Measurements from ENCODE around the gene TSTD2.

DNA sequence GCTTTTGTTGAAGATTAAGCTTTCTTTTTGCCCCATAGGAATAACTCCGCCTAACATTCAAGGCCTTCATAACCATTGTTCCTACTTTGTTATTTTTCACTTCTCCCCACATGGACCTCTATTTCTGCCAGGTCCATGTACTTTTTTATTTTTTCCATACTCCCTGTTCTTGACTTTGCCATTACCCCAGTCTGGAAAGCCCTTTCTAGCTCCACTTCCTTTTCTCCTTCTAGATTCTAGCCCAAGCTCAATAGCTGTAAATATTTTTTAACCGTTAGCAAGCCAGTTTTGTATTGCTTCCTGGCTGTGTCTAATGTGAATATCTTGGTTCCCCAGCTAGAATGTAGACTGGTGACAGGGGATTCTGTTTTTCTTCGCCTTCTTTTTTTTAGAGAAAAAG, 26.6 kb upstream of the TSTD2 start:
- TF ChIP-seq, protein P1, sequence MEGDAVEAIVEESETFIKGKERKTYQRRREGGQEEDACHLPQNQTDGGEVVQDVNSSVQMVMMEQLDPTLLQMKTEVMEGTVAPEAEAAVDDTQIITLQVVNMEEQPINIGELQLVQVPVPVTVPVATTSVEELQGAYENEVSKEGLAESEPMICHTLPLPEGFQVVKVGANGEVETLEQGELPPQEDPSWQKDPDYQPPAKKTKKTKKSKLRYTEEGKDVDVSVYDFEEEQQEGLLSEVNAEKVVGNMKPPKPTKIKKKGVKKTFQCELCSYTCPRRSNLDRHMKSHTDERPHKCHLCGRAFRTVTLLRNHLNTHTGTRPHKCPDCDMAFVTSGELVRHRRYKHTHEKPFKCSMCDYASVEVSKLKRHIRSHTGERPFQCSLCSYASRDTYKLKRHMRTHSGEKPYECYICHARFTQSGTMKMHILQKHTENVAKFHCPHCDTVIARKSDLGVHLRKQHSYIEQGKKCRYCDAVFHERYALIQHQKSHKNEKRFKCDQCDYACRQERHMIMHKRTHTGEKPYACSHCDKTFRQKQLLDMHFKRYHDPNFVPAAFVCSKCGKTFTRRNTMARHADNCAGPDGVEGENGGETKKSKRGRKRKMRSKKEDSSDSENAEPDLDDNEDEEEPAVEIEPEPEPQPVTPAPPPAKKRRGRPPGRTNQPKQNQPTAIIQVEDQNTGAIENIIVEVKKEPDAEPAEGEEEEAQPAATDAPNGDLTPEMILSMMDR (IDR thresholded peaks at IDR 0.05; ENCODE audit: low read depth, low read length, poor library complexity, severe bottlenecking): no peak
- no peak for TF ChIP-seq EZH2phosphoT487 (IDR thresholded peaks at IDR 0.05; ENCODE audit: borderline replicate concordance, low read length)
